Left ventricle myocardium inferior (tissue), 1 donor: ENCODE measurements around the gene PDILT. TPM values are rescaled to one million over a fixed set of nuclear protein-coding genes. Genes with fewer than 3 reads are reported as not detected.

Experiments
- DNase-seq: peaks from one replicate; pipeline ENCODE4 v3.0.0-alpha.2; 2020
- H3K27ac ChIP-seq: fragments of 200-600 bp; replicated peaks from 2 replicates; pipeline ENCODE4 v1.8.0; 2021
- H3K27me3 ChIP-seq: fragments of 200-600 bp; 2 replicates; pipeline ENCODE4 v1.8.0; 2021; ENCODE audit warnings: low read depth
- H3K36me3 ChIP-seq: fragments of 200-600 bp; 2 replicates; pipeline ENCODE4 v1.8.0; 2021
- H3K4me1 ChIP-seq: fragments of 200-600 bp; 2 replicates; pipeline ENCODE4 v1.8.0; 2021
- H3K4me3 ChIP-seq: fragments of 200-600 bp; 2 replicates; pipeline ENCODE4 v1.8.0; 2021; ENCODE audit warnings: mild to moderate bottlenecking, moderate library complexity
- H3K9me3 ChIP-seq: fragments of 200-600 bp; replicated peaks from 2 replicates; pipeline ENCODE4 v1.8.0; 2021
- CTCF ChIP-seq: fragments of 200-600 bp; IDR thresholded peaks from 2 replicates; pipeline ENCODE4 v1.8.0; 2021; ENCODE audit warnings: antibody characterized with exemption, mild to moderate bottlenecking, borderline replicate concordance
- intact Hi-C: fragments of 100-400 bp; cut with micrococcal nuclease; formaldehyde crosslinking; loops from one replicate; pipeline ENCODE4 v1.11.0; 2022
- total RNA-seq: library from RNA; stranded (reverse); fragmentation: NEBNext Ultra II Directional; extraction: Animal tissue kit (Norgen Biotek cat#: 25700); gene quantifications from one replicate; pipeline ENCODE4 v1.2.1, GENCODE V29; 2021
- donor health status: DM: no; HTN: yes; CAD: no; lungs with severe emphysema.

The PDILT gene
- total RNA-seq, 1 donor from 2014 or later = not detected

GRCh38 chr16:20348365-20349185 is 56.0 kb downstream of the PDILT start:
- Histone ChIP-seq H3K27me3 (peaks cover 72% of the 10 kb centered on the region), H3K4me1 (no peaks in the 10 kb centered on the region), H3K36me3 (no peaks in the 10 kb centered on the region), H3K4me3 (no peak overlapping the region), H3K9me3 (no peaks in the 10 kb centered on the region), H3K27ac (no peak overlapping the region)
- intact Hi-C loops = no loop called here
- no peak for TF ChIP-seq CTCF
- no peak for DNase-seq

- intact Hi-C loops = no loop called here
- Histone ChIP-seq H3K27me3 (peaks cover 70% of the 10 kb centered on the region), H3K36me3 (no peaks in the 10 kb centered on the region), H3K4me1 (no peaks in the 10 kb centered on the region), H3K4me3 (no peak overlapping the region), H3K27ac (no peak overlapping the region), H3K9me3 (no peaks in the 10 kb centered on the region)
- no peak for DNase-seq
- TF ChIP-seq CTCF = no peak
Measured at GRCh38 chr16:20347666-20348364, 56.7 kb downstream of the PDILT start.

- intact Hi-C loops = no loop called here
- no peak overlapping the region for H3K4me3 ChIP-seq
- no peaks in the 10 kb centered on the region for H3K9me3 ChIP-seq
- no peaks in the 10 kb centered on the region for H3K36me3 ChIP-seq
- no peak overlapping the region for H3K27ac ChIP-seq
- H3K4me1 ChIP-seq = no peaks in the 10 kb centered on the region
- no peak for DNase-seq
- peaks cover 67% of the 10 kb centered on the region for H3K27me3 ChIP-seq
- no peak for TF ChIP-seq CTCF
Measured at GRCh38 chr16:20344611-20345010, 59.9 kb downstream of the PDILT start.

- Histone ChIP-seq H3K9me3 (no peaks in the 10 kb centered on the region), H3K4me3 (no peak overlapping the region), H3K4me1 (no peaks in the 10 kb centered on the region), H3K27me3 (peaks cover 74% of the 10 kb centered on the region), H3K36me3 (no peaks in the 10 kb centered on the region), H3K27ac (no peak overlapping the region)
- intact Hi-C loops = no loop called here
- DNase-seq = no peak
- TF ChIP-seq CTCF = no peak
Measured at GRCh38 chr16:20339744-20340143, 64.8 kb downstream of the PDILT start.

GRCh38 chr16:20336955-20337354 is 67.6 kb downstream of the PDILT start:
- Histone ChIP-seq H3K27ac (no peak overlapping the region), H3K36me3 (no peaks in the 10 kb centered on the region), H3K4me1 (no peaks in the 10 kb centered on the region), H3K4me3 (no peak overlapping the region), H3K9me3 (no peaks in the 10 kb centered on the region), H3K27me3 (peaks cover 80% of the 10 kb centered on the region)
- TF ChIP-seq CTCF = no peak
- intact Hi-C loops = no loop called here
- DNase-seq = no peak
